Lung microvascular endothelial cell (primary cell): Measurements from ENCODE around the gene SH3TC1. TPM values are rescaled to one million over a fixed set of nuclear protein-coding genes. Genes with fewer than 3 reads are reported as not detected.

ENCODE experiments used
- DNase-seq, 2 donors: peaks; one replicate each; pipeline versions ENCODE4 v3.0.0 to v3.0.0-alpha.2; 2010; ENCODE audit warnings: low read depth in 2 of 2
- total RNA-seq: library from RNA; depleted of rRNA; stranded (reverse); fragments of >200 nt; gene quantifications from 2 replicates; pipeline ENCODE4 v1.2.1, GENCODE V29; 2014

The SH3TC1 gene
- total RNA-seq, 1 donor from 2014 or later, result 147 TPM

- peak in 1 of 2 donors; percentile 25 for DNase-seq
These were observed 75.9 kb downstream of the SH3TC1 start for GRCh38 chr4:8274765-8275547.

DNA sequence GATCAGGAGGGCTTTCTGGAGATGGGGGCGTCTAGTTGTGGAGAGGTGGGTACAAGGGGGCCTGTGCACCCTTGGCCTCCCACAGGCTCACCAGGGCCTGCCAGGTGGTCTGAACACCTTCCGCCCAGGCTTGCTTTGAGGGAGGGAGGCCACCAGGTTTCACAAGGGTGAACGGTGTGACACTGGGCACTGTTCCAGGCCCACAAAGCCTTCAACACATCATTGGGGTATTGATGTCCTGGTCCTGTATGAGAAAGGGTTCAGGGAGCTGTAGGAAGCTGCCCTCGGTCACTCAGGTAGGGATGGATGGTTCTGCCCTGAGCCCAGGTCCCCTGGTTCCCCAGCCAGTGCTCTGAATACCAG is 76.4 kb downstream of the SH3TC1 start:
- DNase-seq, result no peak

DNA sequence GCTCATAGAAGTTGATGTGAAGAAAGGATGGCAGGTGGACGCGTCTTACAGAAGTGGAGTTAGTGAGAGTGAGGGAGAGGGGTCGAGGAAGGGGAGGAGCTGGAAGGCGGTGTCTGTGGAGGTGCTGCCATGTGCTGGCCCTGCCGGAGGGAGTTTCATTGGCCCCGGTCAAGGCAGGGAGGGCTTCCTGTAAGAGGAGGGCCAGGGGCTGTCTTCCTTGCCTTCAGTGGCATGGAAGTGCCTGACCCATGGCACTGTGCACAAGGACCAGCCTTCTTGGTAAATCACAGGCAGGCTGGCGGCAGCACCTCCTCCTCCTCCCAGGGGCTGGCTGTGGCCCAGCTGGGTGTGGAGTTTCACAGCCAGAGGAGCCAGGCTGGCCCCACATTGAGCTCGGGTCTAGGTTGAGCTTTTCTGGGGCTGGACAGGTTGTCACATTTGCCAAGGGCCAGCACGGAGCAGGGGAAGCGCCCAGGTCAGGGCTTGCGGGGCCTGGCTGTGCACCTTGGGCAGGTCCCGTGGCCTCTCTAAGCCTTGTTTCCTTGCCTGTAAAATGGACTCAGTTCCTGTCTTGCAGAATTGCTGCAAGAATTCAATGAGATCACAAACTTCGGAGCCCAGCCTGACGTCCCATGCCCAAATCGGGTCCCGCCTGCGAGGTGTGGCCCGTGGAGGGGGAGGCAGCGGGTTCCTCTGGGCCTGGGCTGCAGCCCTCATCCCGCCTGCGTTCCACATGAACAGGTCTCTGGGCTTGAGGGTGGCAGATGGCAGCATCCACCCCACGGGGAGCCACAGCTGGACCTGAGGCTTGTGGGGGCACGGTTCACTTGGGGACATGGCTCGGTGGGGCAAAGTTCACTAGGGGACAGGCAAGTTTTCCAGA is 77.5 kb downstream of the SH3TC1 start:
- peak in 1 of 2 donors; percentile 31 for DNase-seq

GRCh38 chr4:8277356-8278008 is 78.4 kb downstream of the SH3TC1 start:
- no peak for DNase-seq

- DNase-seq, result peak in 1 of 2 donors; percentile 24
These were observed 78.9 kb downstream of the SH3TC1 start for GRCh38 chr4:8278009-8278395.

- peak; percentile 70 to 91 for DNase-seq
These were observed 79.6 kb downstream of the SH3TC1 start for GRCh38 chr4:8278421-8279287.

DNA sequence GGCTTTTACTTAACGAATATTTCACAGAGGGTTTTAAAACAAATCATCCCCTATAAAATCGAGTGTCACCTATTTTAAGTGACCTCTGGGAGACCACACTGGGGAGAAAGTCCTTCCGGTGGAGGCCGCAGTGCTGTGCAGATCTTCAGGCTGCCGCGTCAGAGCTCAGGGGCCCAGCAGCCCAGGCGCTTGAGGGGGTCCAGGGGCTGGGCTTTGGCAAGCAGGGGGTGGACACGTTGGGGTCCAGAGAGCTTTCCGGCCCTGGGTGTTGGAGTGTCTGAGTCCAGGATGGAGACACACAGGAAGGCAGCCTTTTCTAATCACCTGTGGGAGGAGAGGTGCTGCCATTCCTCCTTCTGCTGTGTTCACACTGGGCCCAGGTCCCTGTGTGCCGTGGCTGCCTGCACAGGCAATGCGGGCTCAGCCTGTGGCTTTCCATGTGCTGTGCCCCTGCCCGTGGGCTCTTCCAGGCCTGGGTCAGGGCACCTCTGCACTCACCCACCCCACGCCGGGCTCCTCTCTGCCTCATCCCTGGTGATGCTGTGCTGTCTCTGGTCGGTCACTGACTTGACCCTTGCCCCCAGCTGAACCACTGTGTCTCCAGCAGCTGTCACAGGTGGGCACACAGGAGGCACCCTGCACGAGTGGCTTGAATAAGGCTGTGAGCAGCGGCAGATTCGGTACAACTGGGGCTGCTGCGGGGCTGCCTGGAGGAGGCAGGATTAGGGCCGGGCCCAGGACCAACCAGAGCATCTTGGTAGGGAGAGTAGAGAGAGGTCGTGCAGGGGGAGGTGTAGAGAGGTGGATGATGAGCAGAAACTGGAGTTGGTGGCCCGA is 80.4 kb downstream of the SH3TC1 start:
- no peak for DNase-seq

DNA sequence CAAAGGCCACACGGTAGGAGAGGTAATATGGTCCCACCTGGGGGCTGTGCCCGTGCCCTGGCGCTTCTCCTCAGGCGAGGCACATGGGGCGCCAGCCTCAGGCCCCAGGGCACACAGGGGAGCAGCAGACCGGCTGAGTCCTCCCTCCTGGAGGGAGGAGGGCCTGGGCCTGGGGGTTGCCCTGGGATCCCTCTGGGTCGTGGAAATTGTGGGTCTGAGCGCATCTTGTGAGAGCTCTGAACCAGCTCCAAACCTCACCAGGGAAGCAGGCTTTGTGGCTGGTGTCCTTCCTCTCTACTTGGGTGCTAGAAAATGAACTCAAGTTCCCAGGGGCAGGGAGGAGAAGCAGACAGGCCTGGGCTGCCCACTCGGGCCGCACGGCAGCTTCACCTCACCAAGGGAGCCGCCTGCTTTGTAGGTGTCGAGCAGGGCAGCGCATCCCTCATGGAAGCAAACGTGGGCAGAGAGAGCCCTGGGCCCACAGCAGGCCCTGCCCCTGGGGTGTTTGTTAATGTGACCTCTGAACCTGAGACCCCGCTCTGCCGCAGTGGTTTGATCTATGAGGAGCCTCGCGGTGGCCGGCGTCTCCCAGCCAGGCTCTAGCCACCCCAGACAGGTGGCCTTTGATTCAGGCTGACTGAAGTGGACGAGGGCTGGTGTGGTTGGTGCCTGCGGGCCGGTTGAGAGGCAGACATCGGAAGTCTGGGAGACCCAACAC is 81.2 kb downstream of the SH3TC1 start:
- DNase-seq, result no peak

DNA sequence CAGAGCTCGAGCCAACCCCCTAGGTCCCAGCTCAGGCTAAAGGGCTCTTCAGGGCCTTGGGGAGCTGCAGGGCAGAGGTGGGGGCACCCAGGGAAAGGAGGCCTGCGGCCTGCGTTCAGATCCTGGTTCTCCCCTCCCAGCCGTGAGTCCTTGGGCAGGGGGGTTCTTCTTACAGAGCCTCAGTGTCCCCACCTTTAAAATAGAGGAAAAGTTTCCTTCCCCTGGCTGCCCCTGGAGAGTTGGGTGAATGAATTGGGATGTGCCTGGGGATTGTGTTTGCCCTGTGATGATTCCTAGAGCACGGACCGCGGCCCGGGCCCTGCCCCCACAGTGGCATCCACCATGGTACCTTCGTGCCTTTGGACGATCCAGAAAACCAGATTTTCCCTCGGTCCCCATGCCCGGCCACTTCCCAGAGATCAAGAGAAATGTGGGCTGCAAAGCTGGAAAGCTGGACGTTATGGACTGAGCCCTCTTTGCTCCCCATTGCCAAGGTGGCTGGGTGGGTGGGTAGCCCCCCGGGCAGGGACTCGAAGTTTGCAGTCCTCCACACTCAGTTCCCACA is 81.9 kb downstream of the SH3TC1 start:
- no peak for DNase-seq

DNA sequence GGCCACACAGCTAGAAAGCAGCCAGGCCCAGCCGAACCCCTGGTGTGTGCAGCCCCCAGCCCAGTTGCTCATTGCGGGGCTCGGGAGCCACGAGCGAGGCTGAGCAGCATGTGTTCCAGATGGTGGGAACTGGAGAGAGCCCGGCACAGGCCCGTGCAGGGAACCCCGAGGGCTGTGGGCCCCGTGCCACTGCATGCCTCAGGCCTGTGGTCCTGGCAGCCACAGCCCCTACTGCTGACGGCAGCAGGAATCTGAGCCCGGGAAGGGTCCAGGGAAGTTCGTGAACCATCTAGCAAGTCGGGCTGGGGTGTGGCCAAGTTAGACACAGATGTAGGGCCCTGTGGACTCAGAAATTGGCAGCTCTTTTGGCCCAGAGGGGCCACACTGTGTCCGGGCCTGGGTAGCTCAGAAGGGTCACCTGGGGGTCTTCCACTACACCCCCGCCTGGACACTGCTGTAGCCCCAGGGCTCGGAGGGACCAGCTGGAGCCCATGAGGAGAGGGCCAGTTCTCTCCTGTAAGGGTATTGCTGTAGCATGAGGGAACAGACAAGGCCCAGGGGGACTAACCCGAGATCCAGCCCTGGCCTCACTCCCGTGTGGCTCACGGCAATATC is 82.5 kb downstream of the SH3TC1 start:
- DNase-seq, result no peak

GRCh38 chr4:8282134-8282641 is 83.1 kb downstream of the SH3TC1 start:
- DNase-seq, result no peak

GRCh38 chr4:8282742-8283141 is 83.7 kb downstream of the SH3TC1 start:
- DNase-seq, result no peak

- DNase-seq, result no peak
These were observed 84.1 kb downstream of the SH3TC1 start for GRCh38 chr4:8283161-8283560.

DNA sequence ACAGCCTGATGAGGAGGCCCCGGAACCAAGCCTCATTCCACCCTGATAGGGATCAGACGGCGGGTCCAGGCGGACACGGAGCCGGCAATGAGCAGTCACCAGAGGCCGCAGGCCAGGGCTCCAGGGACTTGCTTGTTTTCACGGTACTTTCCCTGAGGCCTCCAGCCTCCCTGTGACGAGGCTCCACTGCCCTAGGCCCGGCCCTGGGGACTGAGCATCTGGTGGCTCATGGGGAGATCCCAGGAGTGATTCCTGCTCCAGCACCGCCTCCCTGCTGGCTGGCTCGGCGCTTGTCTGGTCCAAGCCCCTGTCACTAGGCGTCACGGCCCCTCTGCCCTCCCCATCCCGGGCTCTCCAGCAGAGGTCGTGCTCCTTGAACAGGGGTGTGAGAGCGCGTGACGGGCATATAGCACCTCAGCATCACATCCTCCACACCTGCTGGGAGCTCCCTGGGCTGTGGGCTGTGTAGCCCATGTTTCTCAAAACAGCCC is 84.6 kb downstream of the SH3TC1 start:
- no peak for DNase-seq

- DNase-seq, result no peak
These were observed 85.3 kb downstream of the SH3TC1 start for GRCh38 chr4:8284391-8284790.

DNA sequence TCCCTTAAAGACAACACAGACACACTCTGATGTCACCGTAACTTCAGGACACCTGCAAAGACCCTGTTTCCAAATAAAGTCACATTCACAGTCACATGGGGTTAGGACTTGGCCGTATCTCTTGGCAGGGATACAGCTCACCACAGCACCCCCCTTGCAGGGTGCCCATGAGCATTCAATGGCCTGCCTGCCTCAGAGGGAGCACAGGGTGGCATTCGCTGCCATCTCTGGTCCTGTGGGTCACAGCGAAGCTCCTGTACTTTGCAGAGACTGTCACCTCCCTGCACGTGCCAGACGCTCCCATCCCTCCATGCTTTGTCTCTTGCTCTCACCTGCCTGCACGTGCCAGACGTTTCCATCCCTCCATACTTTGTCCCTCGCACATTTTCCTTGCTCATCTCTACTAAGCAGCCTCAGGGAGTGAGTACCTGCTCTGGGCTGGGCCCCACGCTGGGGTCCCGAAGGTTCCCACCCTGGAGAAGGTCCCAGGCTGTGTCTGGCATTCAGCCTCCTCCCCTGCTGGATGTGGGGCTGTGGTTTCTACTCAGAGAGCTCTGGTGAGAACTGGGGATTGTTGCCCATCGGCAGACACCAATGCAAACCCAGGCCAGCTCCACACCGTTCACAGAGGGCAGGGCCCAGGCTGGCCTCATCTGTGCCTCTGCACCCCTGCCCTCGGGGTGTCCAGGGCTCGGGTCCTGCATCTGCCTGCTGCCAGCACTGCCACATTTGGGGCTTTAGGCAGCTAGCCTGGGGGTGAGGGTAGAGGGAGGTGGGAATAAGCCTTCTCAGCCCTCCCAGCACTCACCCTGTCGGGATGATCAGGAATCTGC is 86.3 kb downstream of the SH3TC1 start:
- DNase-seq, result no peak

DNA sequence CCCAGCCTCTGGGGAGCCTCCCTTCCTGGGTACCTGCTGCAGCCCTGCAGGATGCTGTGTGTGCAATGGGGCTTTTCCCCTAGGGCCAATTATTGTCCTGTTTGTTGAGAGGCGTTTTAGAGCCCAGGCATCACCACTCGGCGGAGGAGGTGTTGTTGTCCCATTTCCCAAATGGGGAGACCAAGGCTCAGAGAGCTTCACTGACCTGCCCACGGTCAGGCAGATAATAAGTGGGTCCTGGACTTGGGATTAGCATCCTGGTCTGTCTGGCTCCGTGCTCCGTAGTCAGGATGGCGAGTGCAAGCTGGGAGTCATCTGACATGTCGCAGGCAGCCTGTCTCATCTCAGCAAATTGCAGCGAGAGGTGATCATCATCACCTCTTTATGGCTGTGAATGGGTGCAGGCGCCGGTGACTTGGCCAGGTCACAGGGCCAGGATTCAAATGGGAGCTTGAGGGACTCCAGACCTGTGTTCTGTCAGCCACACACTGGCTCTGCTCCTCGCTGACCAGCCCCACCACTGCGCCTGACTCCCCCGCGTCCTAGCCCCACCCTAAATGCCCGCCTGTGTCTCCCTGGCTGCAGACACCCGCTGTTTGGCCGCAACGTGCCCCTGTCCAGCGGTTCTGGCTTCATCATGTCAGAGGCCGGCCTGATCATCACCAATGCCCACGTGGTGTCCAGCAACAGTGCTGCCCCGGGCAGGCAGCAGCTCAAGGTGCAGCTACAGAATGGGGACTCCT is 87.1 kb downstream of the SH3TC1 start:
- no peak for DNase-seq
